T-helper 17 cell (primary cell): ENCODE results near the gene GPR107. TPM values are rescaled to one million over a fixed set of nuclear protein-coding genes. Genes with fewer than 3 reads are reported as not detected.

Source experiments
- ATAC-seq: fragments of 150-1000 bp; cut with Tn5 transposase; 2 replicates; pipeline ENCODE4 v1.10.0; 2021; ENCODE audit warnings: mild to moderate bottlenecking, moderate library complexity
- DNase-seq, 3 donors: peaks; one replicate each; pipeline versions ENCODE4 v3.0.0 to v3.0.0-alpha.2; 2020 to 2021
- H3K9me3 ChIP-seq: one replicate; pipeline ENCODE4 v1.7.0; 2013; ENCODE audit warnings: low read length, mild to moderate bottlenecking; ENCODE audit not compliant: control insufficient read depth, poor library complexity, severe bottlenecking
- H3K27ac Mint-ChIP-seq: one replicate; pipeline ENCODE4 v1.8.0; 2022; ENCODE audit warnings: mild to moderate bottlenecking, moderate library complexity, mixed read lengths
- H3K27me3 Mint-ChIP-seq: one replicate; pipeline ENCODE4 v1.8.0; 2022; ENCODE audit warnings: mixed read lengths
- H3K36me3 Mint-ChIP-seq: one replicate; pipeline ENCODE4 v1.8.0; 2022; ENCODE audit warnings: low read depth, mixed read lengths
- H3K4me1 Mint-ChIP-seq: one replicate; pipeline ENCODE4 v1.8.0; 2022; ENCODE audit warnings: mild to moderate bottlenecking, mixed read lengths
- H3K4me3 Mint-ChIP-seq: one replicate; pipeline ENCODE4 v1.8.0; 2022; ENCODE audit warnings: mild to moderate bottlenecking, moderate library complexity, mixed read lengths
- total RNA-seq, 4 donors: library from RNA in 2 of 4; stranded (reverse) in 2 of 4; gene quantifications; one replicate each; pipeline ENCODE4 v1.2.3 and lab custom pipeline; 2022 to 2026

The GPR107 gene
- total RNA-seq, 2 donors from 2014 or later, result 22.1 to 26.2 TPM

- no peak for ATAC-seq
Measured at GRCh38 chr9:130034570-130034969, 19.1 kb upstream of the GPR107 start.

GRCh38 chr9:130036099-130036498 lies 17.6 kb upstream of the GPR107 start:
- Mint-ChIP-seq H3K36me3 (peaks cover 2% of the 10 kb centered on the region), H3K27me3 (no peaks in the 10 kb centered on the region), H3K27ac (peak overlapping the region; percentile 100), H3K4me3 (peak overlapping the region; percentile 87), H3K4me1 (peaks cover 67% of the 10 kb centered on the region)
- ATAC-seq (no peak), DNase-seq (no peak)
- H3K9me3 ChIP-seq, result no peaks in the 10 kb centered on the region

More at GRCh38 chr9:130034570-130034969, 19.1 kb upstream of the GPR107 start:
- Mint-ChIP-seq H3K4me1 (peaks cover 65% of the 10 kb centered on the region), H3K27me3 (no peaks in the 10 kb centered on the region), H3K4me3 (peak overlapping the region; percentile 80), H3K36me3 (peaks cover 2% of the 10 kb centered on the region), H3K27ac (peak overlapping the region; percentile 100)
- no peak for DNase-seq
- H3K9me3 ChIP-seq, result no peaks in the 10 kb centered on the region

GRCh38 chr9:130039528-130040147 lies 14.1 kb upstream of the GPR107 start:
- Mint-ChIP-seq H3K36me3 (peaks cover 5% of the 10 kb centered on the region), H3K4me3 (peak overlapping the region; percentile 99), H3K27me3 (no peaks in the 10 kb centered on the region), H3K27ac (peak overlapping the region; percentile 100), H3K4me1 (peaks cover 59% of the 10 kb centered on the region)
- peak; percentile 5 for ATAC-seq
- no peaks in the 10 kb centered on the region for H3K9me3 ChIP-seq
- DNase-seq, result no peak

- Mint-ChIP-seq H3K4me1 (peaks cover 61% of the 10 kb centered on the region), H3K27me3 (no peaks in the 10 kb centered on the region), H3K27ac (peak overlapping the region; percentile 100), H3K4me3 (peak overlapping the region; percentile 99), H3K36me3 (peaks cover 4% of the 10 kb centered on the region)
- H3K9me3 ChIP-seq, result no peaks in the 10 kb centered on the region
- ATAC-seq, result no peak
- DNase-seq, result no peak
Measured at GRCh38 chr9:130040984-130041647, 12.6 kb upstream of the GPR107 start.

- DNase-seq (no peak), ATAC-seq (no peak)
- peaks cover 4% of the 10 kb centered on the region for H3K36me3 Mint-ChIP-seq
- no peaks in the 10 kb centered on the region for H3K27me3 Mint-ChIP-seq
- H3K9me3 ChIP-seq, result no peaks in the 10 kb centered on the region
- H3K4me1 Mint-ChIP-seq, result peaks cover 53% of the 10 kb centered on the region
- H3K4me3 Mint-ChIP-seq, result peak overlapping the region; percentile 99
- H3K27ac Mint-ChIP-seq, result peak overlapping the region; percentile 100
Measured at GRCh38 chr9:130041648-130042405, 11.9 kb upstream of the GPR107 start.

- H3K9me3 ChIP-seq, result no peaks in the 10 kb centered on the region
- DNase-seq (peak in 1 of 3 donors; percentile 26), ATAC-seq (no peak)
- Mint-ChIP-seq H3K36me3 (peaks cover 4% of the 10 kb centered on the region), H3K4me3 (peak overlapping the region; percentile 99), H3K27ac (peak overlapping the region; percentile 100), H3K27me3 (no peaks in the 10 kb centered on the region), H3K4me1 (peaks cover 47% of the 10 kb centered on the region)
Measured at GRCh38 chr9:130042406-130042884, 11.3 kb upstream of the GPR107 start.

GRCh38 chr9:130042885-130043653 lies 10.6 kb upstream of the GPR107 start, which contains the start of gene FNBP1:
Gene FNBP1, minus strand, starts transcription at chr9:130043189. Its CDS starts 214 bp downstream, at chr9:130042975.
- Mint-ChIP-seq H3K4me3 (peak within 1 kb of the TSS; percentile 99), H3K27me3 (no peaks in the 10 kb centered on the region), H3K27ac (peak within 1 kb of the TSS; percentile 100), H3K36me3 (peaks cover 4% of the 10 kb centered on the region), H3K4me1 (peaks cover 46% of the 10 kb centered on the region)
- DNase-seq (peak; percentile 70 to 83 (median 78)), ATAC-seq (peak; percentile 72)
- no peaks in the 10 kb centered on the region for H3K9me3 ChIP-seq

- DNase-seq, result no peak
- H3K27me3 Mint-ChIP-seq, result no peaks in the 10 kb centered on the region
- H3K4me1 Mint-ChIP-seq, result peaks cover 40% of the 10 kb centered on the region
- H3K36me3 Mint-ChIP-seq, result peaks cover 4% of the 10 kb centered on the region
- no peak for ATAC-seq
- H3K4me3 Mint-ChIP-seq, result peak overlapping the region; percentile 99
- H3K27ac Mint-ChIP-seq, result peak overlapping the region; percentile 96
- H3K9me3 ChIP-seq, result no peaks in the 10 kb centered on the region
Measured at GRCh38 chr9:130043654-130044623, 9.8 kb upstream of the GPR107 start.

GRCh38 chr9:130045725-130046450 lies 7.8 kb upstream of the GPR107 start:
- Mint-ChIP-seq H3K27me3 (no peaks in the 10 kb centered on the region), H3K4me3 (peak overlapping the region; percentile 87), H3K27ac (peak overlapping the region; percentile 96), H3K36me3 (peaks cover 4% of the 10 kb centered on the region), H3K4me1 (peaks cover 26% of the 10 kb centered on the region)
- H3K9me3 ChIP-seq, result no peaks in the 10 kb centered on the region
- no peak for DNase-seq
- no peak for ATAC-seq

- no peak overlapping the region for H3K27ac Mint-ChIP-seq
- H3K4me3 Mint-ChIP-seq, result no peak overlapping the region
Measured at GRCh38 chr9:130049431-130050210, 4.1 kb upstream of the GPR107 start.

GRCh38 chr9:130050462-130050861 lies 3.2 kb upstream of the GPR107 start:
- Mint-ChIP-seq H3K4me3 (no peak overlapping the region), H3K4me1 (peaks cover 17% of the 10 kb centered on the region), H3K27ac (peak overlapping the region; percentile 39), H3K36me3 (no peaks in the 10 kb centered on the region), H3K27me3 (no peaks in the 10 kb centered on the region)
- DNase-seq (no peak), ATAC-seq (no peak)
- no peaks in the 10 kb centered on the region for H3K9me3 ChIP-seq

More at GRCh38 chr9:130049431-130050210, 4.1 kb upstream of the GPR107 start:
- Mint-ChIP-seq H3K4me1 (peaks cover 19% of the 10 kb centered on the region), H3K27me3 (no peaks in the 10 kb centered on the region), H3K36me3 (no peaks in the 10 kb centered on the region)
- no peak for ATAC-seq
- no peaks in the 10 kb centered on the region for H3K9me3 ChIP-seq
- no peak for DNase-seq
